H1 (cell line): ENCODE data around the gene BEAN1. TPM values are rescaled to one million over a fixed set of nuclear protein-coding genes. Genes with fewer than 3 reads are reported as not detected.

Experiments used
- KDM4A ChIP-seq: IDR thresholded peaks from one replicate; pipeline ENCODE4 v1.7.1; 2012; ENCODE audit warnings: low read depth, mild to moderate bottlenecking, moderate library complexity, low read length, inconsistent platforms; ENCODE audit not compliant: severe bottlenecking
- POU5F1 ChIP-seq: IDR thresholded peaks from 2 replicates; pipeline ENCODE4 v1.6.1; 2011; ENCODE audit warnings: low read depth, mild to moderate bottlenecking, low read length, moderate library complexity
- SP4 ChIP-seq: IDR thresholded peaks from 2 replicates; pipeline ENCODE4 v1.6.1; 2012; ENCODE audit warnings: low read length, inconsistent platforms
- TCF12 ChIP-seq: IDR thresholded peaks from 2 replicates; pipeline ENCODE4 v1.6.1; 2011; ENCODE audit warnings: low read depth, mild to moderate bottlenecking, low read length
- polyA plus RNA-seq, 7 experiments: library from polyadenylated mRNA; depleted of rRNA in 3 of 7; stranded (reverse) in 5 of 7; unstranded in 2 of 7; fragments of >200 nt in 5 of 7; fragments of 200-250 nt in 2 of 7; gene quantifications; 1 replicate in 5 of 7; 2 replicates in 1 of 7; 4 replicates in 1 of 7; pipeline versions ENCODE4 v1.2.1 to v1.2.3, GENCODE V29; 2011 to 2013; ENCODE audit warnings: missing spikeins in 2 of 7, mixed read lengths in 2 of 7
- total RNA-seq: library from RNA; stranded (reverse); fragmentation: NEBNext Ultra II Directional; extraction: Animal tissue kit (Norgen Biotek cat#: 25700); gene quantifications from 2 replicates; pipeline ENCODE4 v1.2.1, GENCODE V29; 2021
- TF ChIP-seq, protein P1 (sequence below): fragments of 300-600 bp; sonication (generic); IDR thresholded peaks from 2 replicates; pipeline ENCODE4 v1.7.1; 2012; ENCODE audit warnings: low read length, moderate library complexity, mild to moderate bottlenecking, inconsistent platforms; ENCODE audit not compliant: insufficient replicate concordance
- TF ChIP-seq, protein P2 (sequence below): IDR thresholded peaks from 2 replicates; pipeline ENCODE4 v1.6.1; 2011; ENCODE audit warnings: low read length, improper control_type of control experiment
- TF ChIP-seq, protein P3 (sequence below): IDR thresholded peaks from 2 replicates; pipeline ENCODE4 v1.6.1; 2011; ENCODE audit warnings: low read depth, mild to moderate bottlenecking, low read length; ENCODE audit not compliant: insufficient read depth
- TF ChIP-seq, protein P4 (sequence below): IDR thresholded peaks from 2 replicates; pipeline ENCODE4 v1.6.1; 2012; ENCODE audit warnings: inconsistent platforms

Gene BEAN1
- total and polyA plus RNA-seq, 2 of the 8 experiments (the other 6 are each of a cell fraction or from before 2014, with no cell fraction given) = 0.08 TPM; not detected in 1

DNA sequence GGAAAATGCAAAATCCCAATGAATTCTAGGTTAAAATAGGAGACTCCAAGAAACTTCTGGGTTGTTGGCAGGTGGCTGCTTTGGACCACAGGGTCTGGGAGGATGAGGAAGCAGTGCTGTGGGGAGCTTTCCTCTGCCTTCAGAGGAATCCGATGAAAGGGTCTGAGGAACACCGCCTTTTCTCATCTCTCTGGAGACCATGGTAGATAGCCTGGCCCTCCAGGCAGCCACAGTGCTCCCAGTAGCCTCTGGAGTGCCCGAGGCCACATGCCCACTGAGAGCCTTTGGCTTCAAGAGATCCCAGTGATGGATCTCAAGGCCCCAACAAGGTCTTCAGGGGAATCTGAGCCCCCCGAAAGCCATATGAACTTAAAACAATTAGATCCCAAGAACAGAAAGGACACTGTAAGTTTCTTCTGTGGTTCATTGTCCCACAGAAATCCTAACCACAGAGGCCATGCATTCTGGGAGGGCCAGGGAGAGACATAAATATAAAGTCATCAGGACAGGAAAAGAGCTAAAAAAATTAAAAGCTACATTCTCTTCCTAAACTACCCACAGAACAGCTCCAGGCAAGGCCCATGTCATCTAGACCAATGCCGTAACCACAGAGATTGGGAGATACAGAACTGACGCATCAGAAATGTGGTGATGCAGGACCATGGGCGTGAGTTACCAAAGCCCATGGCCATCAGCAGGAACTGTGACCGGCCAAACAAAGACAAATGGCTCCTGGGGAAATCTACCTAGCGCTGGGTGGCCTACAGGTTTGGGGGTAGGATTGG, 98.5 kb downstream of the BEAN1 start (continued):
- TF ChIP-seq, protein P1, sequence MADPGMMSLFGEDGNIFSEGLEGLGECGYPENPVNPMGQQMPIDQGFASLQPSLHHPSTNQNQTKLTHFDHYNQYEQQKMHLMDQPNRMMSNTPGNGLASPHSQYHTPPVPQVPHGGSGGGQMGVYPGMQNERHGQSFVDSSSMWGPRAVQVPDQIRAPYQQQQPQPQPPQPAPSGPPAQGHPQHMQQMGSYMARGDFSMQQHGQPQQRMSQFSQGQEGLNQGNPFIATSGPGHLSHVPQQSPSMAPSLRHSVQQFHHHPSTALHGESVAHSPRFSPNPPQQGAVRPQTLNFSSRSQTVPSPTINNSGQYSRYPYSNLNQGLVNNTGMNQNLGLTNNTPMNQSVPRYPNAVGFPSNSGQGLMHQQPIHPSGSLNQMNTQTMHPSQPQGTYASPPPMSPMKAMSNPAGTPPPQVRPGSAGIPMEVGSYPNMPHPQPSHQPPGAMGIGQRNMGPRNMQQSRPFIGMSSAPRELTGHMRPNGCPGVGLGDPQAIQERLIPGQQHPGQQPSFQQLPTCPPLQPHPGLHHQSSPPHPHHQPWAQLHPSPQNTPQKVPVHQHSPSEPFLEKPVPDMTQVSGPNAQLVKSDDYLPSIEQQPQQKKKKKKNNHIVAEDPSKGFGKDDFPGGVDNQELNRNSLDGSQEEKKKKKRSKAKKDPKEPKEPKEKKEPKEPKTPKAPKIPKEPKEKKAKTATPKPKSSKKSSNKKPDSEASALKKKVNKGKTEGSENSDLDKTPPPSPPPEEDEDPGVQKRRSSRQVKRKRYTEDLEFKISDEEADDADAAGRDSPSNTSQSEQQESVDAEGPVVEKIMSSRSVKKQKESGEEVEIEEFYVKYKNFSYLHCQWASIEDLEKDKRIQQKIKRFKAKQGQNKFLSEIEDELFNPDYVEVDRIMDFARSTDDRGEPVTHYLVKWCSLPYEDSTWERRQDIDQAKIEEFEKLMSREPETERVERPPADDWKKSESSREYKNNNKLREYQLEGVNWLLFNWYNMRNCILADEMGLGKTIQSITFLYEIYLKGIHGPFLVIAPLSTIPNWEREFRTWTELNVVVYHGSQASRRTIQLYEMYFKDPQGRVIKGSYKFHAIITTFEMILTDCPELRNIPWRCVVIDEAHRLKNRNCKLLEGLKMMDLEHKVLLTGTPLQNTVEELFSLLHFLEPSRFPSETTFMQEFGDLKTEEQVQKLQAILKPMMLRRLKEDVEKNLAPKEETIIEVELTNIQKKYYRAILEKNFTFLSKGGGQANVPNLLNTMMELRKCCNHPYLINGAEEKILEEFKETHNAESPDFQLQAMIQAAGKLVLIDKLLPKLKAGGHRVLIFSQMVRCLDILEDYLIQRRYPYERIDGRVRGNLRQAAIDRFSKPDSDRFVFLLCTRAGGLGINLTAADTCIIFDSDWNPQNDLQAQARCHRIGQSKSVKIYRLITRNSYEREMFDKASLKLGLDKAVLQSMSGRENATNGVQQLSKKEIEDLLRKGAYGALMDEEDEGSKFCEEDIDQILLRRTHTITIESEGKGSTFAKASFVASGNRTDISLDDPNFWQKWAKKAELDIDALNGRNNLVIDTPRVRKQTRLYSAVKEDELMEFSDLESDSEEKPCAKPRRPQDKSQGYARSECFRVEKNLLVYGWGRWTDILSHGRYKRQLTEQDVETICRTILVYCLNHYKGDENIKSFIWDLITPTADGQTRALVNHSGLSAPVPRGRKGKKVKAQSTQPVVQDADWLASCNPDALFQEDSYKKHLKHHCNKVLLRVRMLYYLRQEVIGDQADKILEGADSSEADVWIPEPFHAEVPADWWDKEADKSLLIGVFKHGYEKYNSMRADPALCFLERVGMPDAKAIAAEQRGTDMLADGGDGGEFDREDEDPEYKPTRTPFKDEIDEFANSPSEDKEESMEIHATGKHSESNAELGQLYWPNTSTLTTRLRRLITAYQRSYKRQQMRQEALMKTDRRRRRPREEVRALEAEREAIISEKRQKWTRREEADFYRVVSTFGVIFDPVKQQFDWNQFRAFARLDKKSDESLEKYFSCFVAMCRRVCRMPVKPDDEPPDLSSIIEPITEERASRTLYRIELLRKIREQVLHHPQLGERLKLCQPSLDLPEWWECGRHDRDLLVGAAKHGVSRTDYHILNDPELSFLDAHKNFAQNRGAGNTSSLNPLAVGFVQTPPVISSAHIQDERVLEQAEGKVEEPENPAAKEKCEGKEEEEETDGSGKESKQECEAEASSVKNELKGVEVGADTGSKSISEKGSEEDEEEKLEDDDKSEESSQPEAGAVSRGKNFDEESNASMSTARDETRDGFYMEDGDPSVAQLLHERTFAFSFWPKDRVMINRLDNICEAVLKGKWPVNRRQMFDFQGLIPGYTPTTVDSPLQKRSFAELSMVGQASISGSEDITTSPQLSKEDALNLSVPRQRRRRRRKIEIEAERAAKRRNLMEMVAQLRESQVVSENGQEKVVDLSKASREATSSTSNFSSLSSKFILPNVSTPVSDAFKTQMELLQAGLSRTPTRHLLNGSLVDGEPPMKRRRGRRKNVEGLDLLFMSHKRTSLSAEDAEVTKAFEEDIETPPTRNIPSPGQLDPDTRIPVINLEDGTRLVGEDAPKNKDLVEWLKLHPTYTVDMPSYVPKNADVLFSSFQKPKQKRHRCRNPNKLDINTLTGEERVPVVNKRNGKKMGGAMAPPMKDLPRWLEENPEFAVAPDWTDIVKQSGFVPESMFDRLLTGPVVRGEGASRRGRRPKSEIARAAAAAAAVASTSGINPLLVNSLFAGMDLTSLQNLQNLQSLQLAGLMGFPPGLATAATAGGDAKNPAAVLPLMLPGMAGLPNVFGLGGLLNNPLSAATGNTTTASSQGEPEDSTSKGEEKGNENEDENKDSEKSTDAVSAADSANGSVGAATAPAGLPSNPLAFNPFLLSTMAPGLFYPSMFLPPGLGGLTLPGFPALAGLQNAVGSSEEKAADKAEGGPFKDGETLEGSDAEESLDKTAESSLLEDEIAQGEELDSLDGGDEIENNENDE = no peak
- TF ChIP-seq TCF12 (no peak), SP4 (no peak), KDM4A (no peak), POU5F1 (no peak)
- TF ChIP-seq, protein P2, sequence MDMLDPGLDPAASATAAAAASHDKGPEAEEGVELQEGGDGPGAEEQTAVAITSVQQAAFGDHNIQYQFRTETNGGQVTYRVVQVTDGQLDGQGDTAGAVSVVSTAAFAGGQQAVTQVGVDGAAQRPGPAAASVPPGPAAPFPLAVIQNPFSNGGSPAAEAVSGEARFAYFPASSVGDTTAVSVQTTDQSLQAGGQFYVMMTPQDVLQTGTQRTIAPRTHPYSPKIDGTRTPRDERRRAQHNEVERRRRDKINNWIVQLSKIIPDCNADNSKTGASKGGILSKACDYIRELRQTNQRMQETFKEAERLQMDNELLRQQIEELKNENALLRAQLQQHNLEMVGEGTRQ = no peak
- TF ChIP-seq, protein P3, sequence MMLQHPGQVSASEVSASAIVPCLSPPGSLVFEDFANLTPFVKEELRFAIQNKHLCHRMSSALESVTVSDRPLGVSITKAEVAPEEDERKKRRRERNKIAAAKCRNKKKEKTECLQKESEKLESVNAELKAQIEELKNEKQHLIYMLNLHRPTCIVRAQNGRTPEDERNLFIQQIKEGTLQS = no peak
- TF ChIP-seq, protein P4, sequence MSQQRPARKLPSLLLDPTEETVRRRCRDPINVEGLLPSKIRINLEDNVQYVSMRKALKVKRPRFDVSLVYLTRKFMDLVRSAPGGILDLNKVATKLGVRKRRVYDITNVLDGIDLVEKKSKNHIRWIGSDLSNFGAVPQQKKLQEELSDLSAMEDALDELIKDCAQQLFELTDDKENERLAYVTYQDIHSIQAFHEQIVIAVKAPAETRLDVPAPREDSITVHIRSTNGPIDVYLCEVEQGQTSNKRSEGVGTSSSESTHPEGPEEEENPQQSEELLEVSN = no peak
